Gastrocnemius medialis (tissue), 4 donors: Measurements from ENCODE around the gene CALML3.

Source experiments
- CTCF ChIP-seq, 5 experiments: fragments of 450-650 bp in 3 of 5; fragments of 200-600 bp in 2 of 5; sonication (generic) in 2 of 5; IDR thresholded peaks in 4 of 5; conservative IDR thresholded peaks in 1 of 5; 1 replicate in 4 of 5; 2 replicates in 1 of 5; pipeline ENCODE4 v1.5.1; 2016 to 2019; ENCODE audit warnings: antibody characterized with exemption in 5 of 5, mild to moderate bottlenecking in 3 of 5, moderate library complexity in 3 of 5
- POLR2A ChIP-seq, 2 donors: fragments of 450-650 bp; IDR thresholded peaks; one replicate each; pipeline ENCODE4 v1.6.1; 2017; ENCODE audit warnings: antibody characterized with exemption in 2 of 2, mild to moderate bottlenecking in 2 of 2, moderate library complexity in 2 of 2

GRCh38 chr10:5478694-5479305 lies 46.0 kb upstream of the CALML3 start:
- TF ChIP-seq CTCF (IDR thresholded peaks at IDR 0.05 in 4 of 5, conservative IDR thresholded peaks at IDR 0.05 in 1 of 5) (no peak), POLR2A (IDR thresholded peaks at IDR 0.05) (no peak)
